PC-9 (cell line): ENCODE measurements around the gene CENPP. TPM values are rescaled to one million over a fixed set of nuclear protein-coding genes. Genes with fewer than 3 reads are reported as not detected.

Experiments used
- BruUV-seq: library from RNA; stranded (reverse); fragments of 400-500 nt; replicated peaks from 2 replicates; lab custom pipeline; 2021; lab: Mats Ljungman, UMichigan
- CTCF ChIA-PET: fragments of 300-600 bp; sonication (Branson Sonifier 250); formaldehyde crosslinking; loops from one replicate; lab custom pipeline; 2022; ENCODE audit warnings: antibody characterized with exemption; lab: Charles Lee
- POLR2A ChIA-PET: fragments of 300-600 bp; sonication (Branson Sonifier 250); formaldehyde crosslinking; loops from one replicate; lab custom pipeline; 2022; ENCODE audit warnings: antibody characterized with exemption; ENCODE audit not compliant: unreplicated experiment; lab: Charles Lee
- DNase-seq, 2 experiments: peaks; one replicate each; pipeline versions ENCODE4 v3.0.0 to v3.0.0-alpha.2; 2015 to 2022; ENCODE audit warnings: mixed read lengths in 1 of 2
- H2AFZ ChIP-seq: fragments of 200-600 bp; sonication (generic); 2 replicates; pipeline ENCODE4 v1.8.1; 2017; ENCODE audit warnings: antibody characterized with exemption
- H3F3A ChIP-seq: fragments of 200-600 bp; sonication (generic); 2 replicates; pipeline ENCODE4 v1.8.1; 2017; ENCODE audit warnings: antibody characterized with exemption, mild to moderate bottlenecking, low read depth; ENCODE audit not compliant: insufficient read depth
- H3K27ac ChIP-seq: fragments of 200-600 bp; sonication (generic); 2 replicates; pipeline ENCODE4 v1.6.1; 2016; ENCODE audit warnings: mixed run types
- H3K27me3 ChIP-seq: fragments of 200-600 bp; sonication (generic); 2 replicates; pipeline ENCODE4 v1.6.1; 2016; ENCODE audit warnings: low read depth, mixed run types; ENCODE audit not compliant: insufficient read depth
- H3K36me3 ChIP-seq: fragments of 200-600 bp; sonication (generic); 2 replicates; pipeline ENCODE4 v1.6.1; 2016; ENCODE audit warnings: low read depth, mixed run types
- H3K4me1 ChIP-seq: fragments of 200-600 bp; sonication (generic); replicated peaks from 2 replicates; pipeline ENCODE4 v1.6.1; 2016; ENCODE audit warnings: mixed run types; ENCODE audit not compliant: insufficient read depth
- H3K4me2 ChIP-seq: fragments of 200-600 bp; sonication (generic); 2 replicates; pipeline ENCODE4 v1.6.1; 2017; ENCODE audit warnings: mixed run types
- H3K4me3 ChIP-seq: fragments of 200-600 bp; sonication (generic); 2 replicates; pipeline ENCODE4 v1.6.1; 2016; ENCODE audit warnings: mixed run types
- H3K79me2 ChIP-seq: fragments of 200-600 bp; sonication (generic); 2 replicates; pipeline ENCODE4 v1.6.1; 2017; ENCODE audit warnings: low read depth, mixed run types
- H3K9me2 ChIP-seq: fragments of 200-600 bp; sonication (generic); 2 replicates; pipeline ENCODE4 v1.8.1; 2017; ENCODE audit warnings: mild to moderate bottlenecking; ENCODE audit not compliant: insufficient read depth
- H3K9me3 ChIP-seq: fragments of 200-600 bp; sonication (generic); 2 replicates; pipeline ENCODE4 v1.8.1; 2016; ENCODE audit warnings: low read depth; ENCODE audit not compliant: insufficient read depth
- H4K20me1 ChIP-seq: fragments of 200-600 bp; sonication (generic); 2 replicates; pipeline ENCODE4 v1.8.1; 2017; ENCODE audit not compliant: insufficient read depth
- CTCF ChIP-seq: fragments of 200-600 bp; sonication (generic); conservative IDR thresholded peaks from 2 replicates; pipeline ENCODE4 v1.6.1; 2017; ENCODE audit warnings: mixed run types, antibody characterized with exemption, mild to moderate bottlenecking, moderate library complexity
- EZH2 ChIP-seq: fragments of 200-600 bp; sonication (generic); IDR thresholded peaks from 2 replicates; pipeline ENCODE4 v1.8.0; 2017; ENCODE audit warnings: antibody characterized with exemption, low read depth
- intact Hi-C: fragments of 100-400 bp; cut with micrococcal nuclease; formaldehyde crosslinking; loops from one replicate; pipeline ENCODE4 v1.10.0; 2022; ENCODE audit not compliant: unreplicated experiment
- total RNA-seq: library from RNA; stranded (reverse); gene quantifications from 2 replicates; pipeline ENCODE4 v1.2.3, GENCODE V29; 2021

CENPP gene
- total RNA-seq, 1 experiment from 2014 or later: 10.0 TPM

GRCh38 chr9:92598382-92598781 lies 272.6 kb downstream of the CENPP start:
- CTCF ChIA-PET: no interaction called here

GRCh38 chr9:92599938-92600461 lies 274.2 kb downstream of the CENPP start:
- ChIA-PET CTCF (no interaction called here), POLR2A (no interaction called here)
- intact Hi-C loops: no loop called here
- Histone ChIP-seq H3K4me3 (no peak overlapping the region), H3K4me1 (no peaks in the 10 kb centered on the region), H2AFZ (no peak overlapping the region), H4K20me1 (no peaks in the 10 kb centered on the region), H3K4me2 (no peak overlapping the region), H3K27ac (no peak overlapping the region), H3F3A (no peaks in the 10 kb centered on the region; the same call in 1 of the 2 replicates), H3K9me2 (no peaks in the 10 kb centered on the region), H3K9me3 (no peaks in the 10 kb centered on the region; the same call in 1 of the 2 replicates), H3K79me2 (no peaks in the 10 kb centered on the region), H3K36me3 (no peaks in the 10 kb centered on the region), H3K27me3 (no peaks in the 10 kb centered on the region)
- no TSS peak for BruUV-seq
- no peak for DNase-seq
- TF ChIP-seq CTCF (no peak), EZH2 (no peak)

More at GRCh38 chr9:92598382-92598781, 272.6 kb downstream of the CENPP start:
- Histone ChIP-seq H2AFZ (no peak overlapping the region), H4K20me1 (no peaks in the 10 kb centered on the region), H3K4me3 (no peak overlapping the region), H3K27ac (no peak overlapping the region), H3K9me2 (no peaks in the 10 kb centered on the region), H3K36me3 (no peaks in the 10 kb centered on the region), H3K4me2 (no peak overlapping the region), H3K27me3 (no peaks in the 10 kb centered on the region), H3F3A (no peaks in the 10 kb centered on the region), H3K4me1 (no peaks in the 10 kb centered on the region), H3K9me3 (no peaks in the 10 kb centered on the region), H3K79me2 (no peaks in the 10 kb centered on the region)
- no peak for TF ChIP-seq CTCF
- no peak for TF ChIP-seq EZH2
- intact Hi-C loops: no loop called here
- POLR2A ChIA-PET: no interaction called here
- no peak for DNase-seq
- BruUV-seq: no TSS peak

GRCh38 chr9:92600462-92601261 lies 274.9 kb downstream of the CENPP start:
- no peaks in the 10 kb centered on the region; the same call in 1 of the 2 replicates for H3F3A ChIP-seq
- ChIA-PET CTCF (no interaction called here), POLR2A (no interaction called here)
- no peaks in the 10 kb centered on the region for H3K36me3 ChIP-seq
- H2AFZ ChIP-seq: no peak overlapping the region
- no peak overlapping the region for H3K4me2 ChIP-seq
- intact Hi-C loops: no loop called here
- H3K79me2 ChIP-seq: no peaks in the 10 kb centered on the region
- H3K4me3 ChIP-seq: no peak overlapping the region
- no peaks in the 10 kb centered on the region for H4K20me1 ChIP-seq
- TF ChIP-seq CTCF (no peak), EZH2 (no peak)
- no peaks in the 10 kb centered on the region for H3K4me1 ChIP-seq
- DNase-seq: no peak
- no peaks in the 10 kb centered on the region; the same call in 1 of the 2 replicates for H3K9me3 ChIP-seq
- H3K27ac ChIP-seq: no peak overlapping the region
- H3K9me2 ChIP-seq: no peaks in the 10 kb centered on the region
- no TSS peak for BruUV-seq
- no peaks in the 10 kb centered on the region for H3K27me3 ChIP-seq
